K562 (cell line): Measurements from ENCODE around the gene ASCL3. TPM values are rescaled to one million over a fixed set of nuclear protein-coding genes. Genes with fewer than 3 reads are reported as not detected.

Experiments
- ATAC-seq: fragments of 200-7000 bp; cut with Tn5 transposase; 3 replicates; pipeline ENCODE4 v1.9.1; 2020; ENCODE audit warnings: moderate library complexity
- BruUV-seq: library from RNA; stranded (reverse); fragments of 400-500 nt; replicated peaks from 2 replicates; lab custom pipeline; 2021; lab: Mats Ljungman, UMichigan
- CTCF ChIA-PET: fragments of 300-600 bp; formaldehyde crosslinking; extraction: SDS; loops from one replicate; lab custom pipeline; 2021; ENCODE audit warnings: low intra/inter-chr PET ratio; lab: Yijun Ruan, JAX
- POLR2A ChIA-PET: fragments of 300-600, 350-650 bp; sonication (Branson Sonifier 250); formaldehyde crosslinking; extraction: SDS; loops from one replicate; lab custom pipeline; 2021; ENCODE audit warnings: antibody characterized with exemption, inconsistent platforms; lab: Yijun Ruan, JAX
- DNase-seq, 4 experiments: peaks; one replicate each; pipeline versions ENCODE4 v3.0.0 to v3.0.0-alpha.2; 2011 to 2018; ENCODE audit warnings: low spot score in 3 of 4, mixed read lengths in 3 of 4; ENCODE audit errors: extremely low read depth in 1 of 4
- FAIRE-seq: peaks from 2 replicates; lab custom pipeline; 2011; peaks lifted over from hg19 to GRCh38; lab: Jason Lieb, UNC
- H2AFZ ChIP-seq: 2 replicates; pipeline ENCODE4 v1.6.0; 2011; ENCODE audit warnings: low read depth, low read length, control low read depth, inconsistent platforms
- H3K27ac ChIP-seq: fragments of 200-600 bp; 3 replicates; pipeline ENCODE4 v1.8.0; 2011; ENCODE audit warnings: low read depth, mild to moderate bottlenecking, control low read depth, inconsistent platforms, low read length, moderate library complexity, mixed read lengths; ENCODE audit errors: extremely low read depth
- H3K27me3 ChIP-seq, 2 experiments: fragments of 300-600 bp in 1 of 2; 2 replicates in 1 of 2; 3 replicates in 1 of 2; pipeline versions ENCODE4 v1.6.0 to v1.8.0; 2011; ENCODE audit warnings: inconsistent platforms in 2 of 2, low read length in 2 of 2, mild to moderate bottlenecking in 1 of 2, mixed read lengths in 1 of 2, moderate library complexity in 1 of 2; ENCODE audit not compliant: control insufficient read depth in 2 of 2, insufficient read depth in 2 of 2
- H3K36me3 ChIP-seq: fragments of 300-600 bp; 3 replicates; pipeline ENCODE4 v1.8.0; 2011; ENCODE audit warnings: mild to moderate bottlenecking, low read length, inconsistent platforms; ENCODE audit not compliant: control insufficient read depth, insufficient read depth
- H3K4me1 ChIP-seq, 2 experiments: fragments of 200-600 bp in 1 of 2; replicated peaks in 1 of 2; 2 replicates in 1 of 2; 3 replicates in 1 of 2; pipeline versions ENCODE4 v1.5.1 to v1.8.0; 2011; ENCODE audit warnings: inconsistent platforms in 2 of 2, low read length in 2 of 2, mild to moderate bottlenecking in 1 of 2, mixed read lengths in 1 of 2, moderate library complexity in 1 of 2; ENCODE audit not compliant: control insufficient read depth in 2 of 2, insufficient read depth in 2 of 2
- H3K4me2 ChIP-seq: 2 replicates; pipeline ENCODE4 v1.6.1; 2011; ENCODE audit warnings: low read length, control low read depth, inconsistent platforms, mixed read lengths; ENCODE audit not compliant: insufficient read depth
- H3K4me3 ChIP-seq: fragments of 200-600 bp; sonication (generic), shearing (Covaris generic); 2 replicates; pipeline ENCODE4 v1.5.1; 2016; ENCODE audit warnings: control low read depth, inconsistent platforms
- H3K79me2 ChIP-seq: fragments of 200-600 bp; 3 replicates; pipeline ENCODE4 v1.8.0; 2011; ENCODE audit warnings: low read length, inconsistent platforms; ENCODE audit not compliant: control insufficient read depth, insufficient read depth
- H3K9ac ChIP-seq, 2 experiments: 2 replicates each; pipeline versions ENCODE4 v1.6.0 to v1.6.1; 2011; ENCODE audit warnings: low read depth in 2 of 2, low read length in 2 of 2, control low read depth in 1 of 2, inconsistent platforms in 1 of 2, mild to moderate bottlenecking in 1 of 2, mixed read lengths in 1 of 2; ENCODE audit not compliant: insufficient read depth in 1 of 2
- H3K9me1 ChIP-seq: one replicate; pipeline ENCODE4 v1.6.0; 2011; ENCODE audit warnings: inconsistent platforms, mild to moderate bottlenecking, low read length, moderate library complexity; ENCODE audit not compliant: control insufficient read depth, insufficient read depth
- H3K9me3 ChIP-seq: replicated peaks from 2 replicates; pipeline ENCODE4 v1.5.1; 2011; ENCODE audit warnings: low read depth, low read length, inconsistent platforms; ENCODE audit not compliant: control insufficient read depth, insufficient read depth
- H4K20me1 ChIP-seq: replicated peaks from 2 replicates; pipeline ENCODE4 v1.6.1; 2011; ENCODE audit warnings: low read length, inconsistent platforms, mixed read lengths; ENCODE audit not compliant: control insufficient read depth, insufficient read depth
- BCL6 ChIP-seq: fragments of 250-450 bp; sonication (Bioruptor Pico); IDR thresholded peaks from 2 replicates; pipeline ENCODE4 v1.4.0; 2020
- CAMTA2 ChIP-seq: fragments of 250-450 bp; sonication (Bioruptor Pico); conservative IDR thresholded peaks from 2 replicates; pipeline ENCODE4 v1.5.1; 2022
- CREB3L1 ChIP-seq: fragments of 450-650 bp; IDR thresholded peaks from 2 replicates; pipeline ENCODE4 v1.6.1; 2014; ENCODE audit warnings: low read depth, mild to moderate bottlenecking, moderate library complexity, borderline replicate concordance
- JUNB ChIP-seq: fragments of 450-650 bp; formaldehyde crosslinking; conservative IDR thresholded peaks from 2 replicates; pipeline ENCODE4 v1.4.0; 2020; ENCODE audit warnings: mild to moderate bottlenecking
- NFYB ChIP-seq: IDR thresholded peaks from 2 replicates; pipeline ENCODE4 v1.6.1; 2011; ENCODE audit warnings: mild to moderate bottlenecking, moderate library complexity; ENCODE audit not compliant: insufficient read length; ENCODE audit errors: extremely low read depth
- PCBP2 ChIP-seq: fragments of 200-400 bp; formaldehyde crosslinking; IDR thresholded peaks from 2 replicates; pipeline ENCODE4 v1.6.1; 2018; ENCODE audit warnings: low read length, low read depth, mild to moderate bottlenecking, moderate library complexity; ENCODE audit not compliant: poor library complexity, severe bottlenecking
- PHTF2 ChIP-seq: fragments of 250-450 bp; sonication (Bioruptor Pico); IDR thresholded peaks from 2 replicates; pipeline ENCODE4 v1.5.0; 2021; ENCODE audit warnings: mild to moderate bottlenecking
- SIRT6 ChIP-seq: IDR thresholded peaks from one replicate; pipeline ENCODE4 v1.6.1; 2012; ENCODE audit warnings: low read depth, mild to moderate bottlenecking, control low read depth, inconsistent platforms, low read length, moderate library complexity
- SMARCB1 ChIP-seq: IDR thresholded peaks from 2 replicates; pipeline ENCODE4 v1.6.1; 2011; ENCODE audit warnings: improper control_type of control experiment, low read depth; ENCODE audit not compliant: insufficient read length
- TCF3 ChIP-seq: sonication (generic); formaldehyde crosslinking; IDR thresholded peaks from 2 replicates; pipeline ENCODE4 v1.4.0; 2020; ENCODE audit warnings: mild to moderate bottlenecking, missing genetic modification reagents
- ZNF511 ChIP-seq: sonication (generic); formaldehyde crosslinking; IDR thresholded peaks from 2 replicates; pipeline ENCODE4 v1.8.0; 2022; ENCODE audit warnings: mild to moderate bottlenecking, missing genetic modification reagents
- WGBS: fragments of 100-300 bp; shearing (Covaris generic); methylation state at CpG from one replicate; pipeline ENCODE4 v1.1.6; 2016; ENCODE audit warnings: low coverage, mixed read lengths; ENCODE audit not compliant: insufficient coverage; ENCODE audit errors: missing lambda C conversion rate; 5-methylcytosine and 5-hydroxymethylcytosine counted together
- in situ Hi-C: fragments of 300-500 bp; cut with MboI; formaldehyde crosslinking; loops from 4 replicates; pipeline ENCODE4 v1.15.0; 2018; ENCODE audit warnings: inconsistent platforms, mixed read lengths
- intact Hi-C: fragments of 100-400 bp; cut with micrococcal nuclease; formaldehyde crosslinking; loops from 2 replicates; pipeline ENCODE4 v1.14.2; 2022
- polyA plus RNA-seq, 8 experiments: library from polyadenylated mRNA; depleted of rRNA in 4 of 8; stranded (reverse) in 5 of 8; unstranded in 3 of 8; fragments of >200 nt; fragmentation: Nextera tagmentation in 2 of 8; fragmentation: Illumina TruSeq in 1 of 8; extraction: Ambion mirVana in 2 of 8; extraction: Trizol in 1 of 8; gene quantifications; 2 replicates each; pipeline versions ENCODE4 v1.2.1 to v1.2.3, GENCODE V29; 2011 to 2014; ENCODE audit warnings: inconsistent platforms in 1 of 8, missing spikeins in 1 of 8
- total RNA-seq, 7 experiments: library from RNA; depleted of rRNA in 6 of 7; stranded (reverse); fragments of >200 nt in 6 of 7; fragmentation: Illumina TruSeq in 2 of 7; extraction: Trizol in 2 of 7; gene quantifications; 2 replicates each; pipeline versions ENCODE4 v1.2.1 to v1.2.3, GENCODE V29; 2011 to 2021; ENCODE audit warnings: low replicate concordance in 1 of 7

Gene ASCL3
- total and polyA plus RNA-seq, 9 of the 15 experiments (the other 6 are each of a cell fraction or from before 2014, with no cell fraction given): not detected

GRCh38 chr11:8926236-8926635, 16.6 kb downstream of the ASCL3 start:
- CTCF ChIA-PET: no interaction called here
- ATAC-seq (no peak), DNase-seq (no peak), FAIRE-seq (no peak)
- no peak overlapping the region for H3K27ac ChIP-seq
- H3K4me2 ChIP-seq: no peak overlapping the region
- POLR2A ChIA-PET: interaction anchor here (0.6 kb wide), 1 partner anchor 720 kb away, joined by 3 read pairs; no protein-coding TSS in a partner anchor
- H3K9ac ChIP-seq: no peak overlapping the region
- H2AFZ ChIP-seq: no peak overlapping the region
- 65% methylated on average over 5 of the region's 5 CpGs for WGBS
- BruUV-seq: no TSS peak
- H3K9me1 ChIP-seq: no peaks in the 10 kb centered on the region
- H3K4me1 ChIP-seq: no peaks in the 10 kb centered on the region
- H4K20me1 ChIP-seq: no peaks in the 10 kb centered on the region
- no peak for TF ChIP-seq SIRT6
- TF ChIP-seq PHTF2 (CRISPR knock-in tag): no peak
- no peak for TF ChIP-seq SMARCB1
- no peak for TF ChIP-seq BCL6 (CRISPR knock-in tag)
- no peak for TF ChIP-seq CREB3L1
- no peak for TF ChIP-seq ZNF511 (CRISPR knock-in tag)
- TF ChIP-seq JUNB: no peak
- no peak for TF ChIP-seq NFYB
- no peak for TF ChIP-seq CAMTA2 (CRISPR knock-in tag)
- TF ChIP-seq TCF3 (CRISPR knock-in tag): no peak
- no peak for TF ChIP-seq PCBP2
- H3K36me3 ChIP-seq: peaks cover 19% of the 10 kb centered on the region; the same call in 2 of the 3 replicates
- no peaks in the 10 kb centered on the region for H3K9me3 ChIP-seq
- in situ Hi-C loops: no loop called here
- no peak overlapping the region for H3K4me3 ChIP-seq
- no peaks in the 10 kb centered on the region for H3K79me2 ChIP-seq
- no peaks in the 10 kb centered on the region; a peak in 1 of 5 replicates for H3K27me3 ChIP-seq
- intact Hi-C loops: no loop called here
